ENCODE results near the gene RAB35. TPM values are rescaled to one million over a fixed set of nuclear protein-coding genes. Genes with fewer than 3 reads are reported as not detected.
A peak's percentile ranks its signal among the peaks of the same experiment; 100 is the strongest.

The RAB35 gene
- 10 to 100 TPM; 47.8 to 52.7 TPM for total RNA-seq
- long read RNA-seq, partial matches to known transcripts: 0 of 7 reads
- long read RNA-seq, other reads (novel, unspliced or antisense): 5 of 7 reads

GRCh38 chr12:120116441-120116791, at the start of gene RAB35:
RAB35 (minus strand) TSS chr12:120116753; CDS start chr12:120116650, 103 bp downstream.
- ATAC-seq: no peak

GRCh38 chr12:120164293-120164692, 47.7 kb upstream of the RAB35 start:
- no peak for ATAC-seq
- intact Hi-C loops (cut with DNase I, micrococcal nuclease): no loop called here

More at GRCh38 chr12:120116441-120116791, at the start of gene RAB35:
- intact Hi-C loops (cut with DNase I, micrococcal nuclease): no loop called here
- no peak for DNase-seq

GRCh38 chr12:120162763-120163162, 46.2 kb upstream of the RAB35 start:
- intact Hi-C loops (cut with DNase I, micrococcal nuclease): no loop called here
- DNase-seq (no peak), ATAC-seq (no peak)

More at GRCh38 chr12:120164293-120164692, 47.7 kb upstream of the RAB35 start:
- DNase-seq: no peak

- ATAC-seq (no peak), DNase-seq (no peak)
- intact Hi-C loops (cut with DNase I, micrococcal nuclease): no loop called here
Observed at GRCh38 chr12:120161852-120162251, 45.3 kb upstream of the RAB35 start.

GRCh38 chr12:120159509-120160237, 43.1 kb upstream of the RAB35 start:
- DNase-seq (no peak), ATAC-seq (no peak)
- intact Hi-C loops (cut with DNase I, micrococcal nuclease): no loop called here

- intact Hi-C loops (cut with DNase I, micrococcal nuclease): no loop called here
- DNase-seq (no peak), ATAC-seq (no peak)
Observed at GRCh38 chr12:120158351-120158750, 41.8 kb upstream of the RAB35 start.

GRCh38 chr12:120157678-120158077, 41.1 kb upstream of the RAB35 start:
- DNase-seq (no peak), ATAC-seq (no peak)
- intact Hi-C loops (cut with DNase I, micrococcal nuclease): no loop called here

- intact Hi-C loops (cut with DNase I, micrococcal nuclease): no loop called here
- DNase-seq (no peak), ATAC-seq (no peak)
Observed at GRCh38 chr12:120156315-120157259, 40.0 kb upstream of the RAB35 start.

GRCh38 chr12:120155072-120155471, 38.5 kb upstream of the RAB35 start:
- intact Hi-C loops (cut with DNase I, micrococcal nuclease): no loop called here
- ATAC-seq (no peak), DNase-seq (no peak)

GRCh38 chr12:120150919-120151525, 34.5 kb upstream of the RAB35 start:
- ATAC-seq (no peak), DNase-seq (no peak)
- intact Hi-C loops (cut with DNase I, micrococcal nuclease): no loop called here

- intact Hi-C loops (cut with DNase I, micrococcal nuclease): no loop called here
- ATAC-seq: peak; percentile 56
- no peak for DNase-seq
Observed at GRCh38 chr12:120148011-120148410, 31.5 kb upstream of the RAB35 start.

- intact Hi-C loops (cut with DNase I, micrococcal nuclease): no loop called here
- DNase-seq (no peak), ATAC-seq (no peak)
Observed at GRCh38 chr12:120145164-120145563, 28.6 kb upstream of the RAB35 start.

- DNase-seq (no peak), ATAC-seq (no peak)
- intact Hi-C loops (cut with DNase I, micrococcal nuclease): no loop called here
Observed at GRCh38 chr12:120144215-120144614, 27.7 kb upstream of the RAB35 start.

GRCh38 chr12:120142231-120142877, 25.8 kb upstream of the RAB35 start:
- no peak for ATAC-seq
- DNase-seq: no peak
- intact Hi-C loops (cut with DNase I, micrococcal nuclease): no loop called here

GRCh38 chr12:120141336-120141735, 24.8 kb upstream of the RAB35 start:
- DNase-seq (no peak), ATAC-seq (no peak)
- intact Hi-C loops (cut with DNase I, micrococcal nuclease): no loop called here

GRCh38 chr12:120140603-120141002, 24.1 kb upstream of the RAB35 start:
- intact Hi-C loops (cut with DNase I, micrococcal nuclease): no loop called here
- ATAC-seq (no peak), DNase-seq (no peak)

GRCh38 chr12:120139958-120140357, 23.4 kb upstream of the RAB35 start:
- intact Hi-C loops (cut with DNase I, micrococcal nuclease): no loop called here
- no peak for ATAC-seq
- no peak for DNase-seq

GRCh38 chr12:120138366-120138765, 21.8 kb upstream of the RAB35 start:
- intact Hi-C loops (cut with DNase I, micrococcal nuclease): no loop called here
- no peak for DNase-seq
- no peak for ATAC-seq

- ATAC-seq (no peak), DNase-seq (no peak)
- intact Hi-C loops (cut with DNase I, micrococcal nuclease): no loop called here
Observed at GRCh38 chr12:120137833-120138232, 21.3 kb upstream of the RAB35 start.
